SU-DHL-6 (cell line): Measurements from ENCODE around the gene FOXP3.

Experiments
- H2AFZ ChIP-seq: fragments of 200-600 bp; sonication (generic); 2 replicates; pipeline ENCODE4 v1.6.1; 2014; ENCODE audit warnings: low read depth, mild to moderate bottlenecking, moderate library complexity, mixed read lengths, antibody characterized with exemption, low read length; ENCODE audit not compliant: severe bottlenecking
- H3F3A ChIP-seq: fragments of 200-600 bp; shearing (Covaris generic); 2 replicates; pipeline ENCODE4 v1.6.0; 2016; ENCODE audit warnings: antibody characterized with exemption, mild to moderate bottlenecking; ENCODE audit not compliant: insufficient read depth
- H3K27ac ChIP-seq: fragments of 200-600 bp; sonication (generic); 2 replicates; pipeline ENCODE4 v1.5.1; 2016; ENCODE audit warnings: low read depth, mild to moderate bottlenecking, low read length, moderate library complexity, mixed read lengths
- H3K27me3 ChIP-seq: fragments of 200-600 bp; sonication (generic), shearing (Covaris generic); 2 replicates; pipeline ENCODE4 v1.6.0; 2014; ENCODE audit warnings: mild to moderate bottlenecking, low read length
- H3K36me3 ChIP-seq: fragments of 200-600 bp; sonication (generic); 2 replicates; pipeline ENCODE4 v1.6.1; 2014; ENCODE audit warnings: mild to moderate bottlenecking, low read length, mixed read lengths
- H3K4me2 ChIP-seq: fragments of 300-600, 200-600 bp; shearing (Covaris generic), sonication (generic); 2 replicates; pipeline ENCODE4 v1.6.0; 2014; ENCODE audit warnings: low read length, low read depth, mild to moderate bottlenecking; ENCODE audit not compliant: poor library complexity, severe bottlenecking
- H3K4me3 ChIP-seq: fragments of 200-600 bp; sonication (generic); 2 replicates; pipeline ENCODE4 v1.5.1; 2014; ENCODE audit warnings: antibody characterized with exemption, low read length, mild to moderate bottlenecking, mixed read lengths; ENCODE audit not compliant: insufficient read depth, poor library complexity, severe bottlenecking
- H3K79me2 ChIP-seq: fragments of 200-600 bp; sonication (generic); 2 replicates; pipeline ENCODE4 v1.6.1; 2014; ENCODE audit warnings: mild to moderate bottlenecking, low read length, moderate library complexity; ENCODE audit not compliant: insufficient read depth
- H3K9ac ChIP-seq: fragments of 200-600 bp; sonication (generic); 2 replicates; pipeline ENCODE4 v1.7.0; 2014; ENCODE audit warnings: mild to moderate bottlenecking, low read length
- H3K9me2 ChIP-seq: fragments of 200-600 bp; sonication (generic); replicated peaks from 2 replicates; pipeline ENCODE4 v1.6.1; 2014; ENCODE audit warnings: low read length; ENCODE audit not compliant: insufficient read depth
- H3K9me3 ChIP-seq: fragments of 200-600 bp; sonication (generic); 2 replicates; pipeline ENCODE4 v1.6.1; 2014; ENCODE audit warnings: low read length, mixed read lengths; ENCODE audit not compliant: insufficient read depth
- H4K20me1 ChIP-seq: fragments of 200-600 bp; sonication (generic); 2 replicates; pipeline ENCODE4 v1.6.1; 2014; ENCODE audit warnings: low read depth, mild to moderate bottlenecking, antibody characterized with exemption, low read length, moderate library complexity, mixed read lengths
- CTCF ChIP-seq: fragments of 200-600 bp; sonication (generic); IDR thresholded peaks from one replicate; pipeline ENCODE4 v1.5.1; 2017; ENCODE audit warnings: antibody characterized with exemption, mild to moderate bottlenecking, low read length, moderate library complexity; ENCODE audit not compliant: insufficient read depth, poor library complexity, severe bottlenecking
- EZH2phosphoT487 ChIP-seq: fragments of 200-600 bp; sonication (generic), shearing (Covaris generic); conservative IDR thresholded peaks from 2 replicates; pipeline ENCODE4 v1.6.1; 2018; ENCODE audit warnings: mild to moderate bottlenecking, antibody characterized with exemption, low read length, moderate library complexity, mixed read lengths

FOXP3 gene

GRCh38 chrX:49220100-49220499 lies 44.4 kb downstream of the FOXP3 start:
- Histone ChIP-seq H3K27me3 (no peaks in the 10 kb centered on the region), H3K9me3 (no peaks in the 10 kb centered on the region), H3K4me2 (no peak overlapping the region), H3K36me3 (no peaks in the 10 kb centered on the region), H3K4me3 (no peak overlapping the region), H3K27ac (no peak overlapping the region), H3F3A (no peaks in the 10 kb centered on the region), H3K9ac (no peak overlapping the region), H3K9me2 (no peaks in the 10 kb centered on the region), H4K20me1 (no peaks in the 10 kb centered on the region), H2AFZ (no peak overlapping the region), H3K79me2 (no peaks in the 10 kb centered on the region)
- TF ChIP-seq CTCF: no peak
- TF ChIP-seq EZH2phosphoT487: no peak

GRCh38 chrX:49214996-49215526 lies 49.4 kb downstream of the FOXP3 start:
- Histone ChIP-seq H3K4me2 (no peak overlapping the region), H3F3A (no peaks in the 10 kb centered on the region), H3K9ac (no peak overlapping the region), H3K4me3 (no peak overlapping the region), H4K20me1 (no peaks in the 10 kb centered on the region), H3K79me2 (no peaks in the 10 kb centered on the region), H3K27ac (no peak overlapping the region), H2AFZ (no peak overlapping the region), H3K9me3 (no peaks in the 10 kb centered on the region), H3K9me2 (no peaks in the 10 kb centered on the region), H3K27me3 (no peaks in the 10 kb centered on the region), H3K36me3 (no peaks in the 10 kb centered on the region)
- no peak for TF ChIP-seq EZH2phosphoT487

- Histone ChIP-seq H3K4me2 (no peak overlapping the region), H3K79me2 (no peaks in the 10 kb centered on the region), H3F3A (no peaks in the 10 kb centered on the region), H3K9me2 (no peaks in the 10 kb centered on the region), H3K36me3 (no peaks in the 10 kb centered on the region), H4K20me1 (no peaks in the 10 kb centered on the region), H3K27ac (no peak overlapping the region), H3K27me3 (no peaks in the 10 kb centered on the region), H2AFZ (no peak overlapping the region), H3K9me3 (no peaks in the 10 kb centered on the region), H3K9ac (no peak overlapping the region), H3K4me3 (no peak overlapping the region)
- no peak for TF ChIP-seq CTCF
- TF ChIP-seq EZH2phosphoT487: no peak
Measured at GRCh38 chrX:49214416-49214815, 50.1 kb downstream of the FOXP3 start.

- Histone ChIP-seq H3K27me3 (no peaks in the 10 kb centered on the region), H3K27ac (no peak overlapping the region), H4K20me1 (no peaks in the 10 kb centered on the region), H3K36me3 (no peaks in the 10 kb centered on the region), H3K9me3 (no peaks in the 10 kb centered on the region), H3K9me2 (no peaks in the 10 kb centered on the region), H3K79me2 (no peaks in the 10 kb centered on the region), H3K4me2 (no peak overlapping the region), H3K4me3 (no peak overlapping the region), H3F3A (no peaks in the 10 kb centered on the region), H3K9ac (no peak overlapping the region), H2AFZ (no peak overlapping the region)
- TF ChIP-seq EZH2phosphoT487 (no peak), CTCF (no peak)
Measured at GRCh38 chrX:49212861-49213260, 51.6 kb downstream of the FOXP3 start.
